HG03039 (cell line): ENCODE results near the gene EIF4E3.

Experiments
- ATAC-seq: cut with Tn5 transposase; IDR thresholded peaks from one replicate; pipeline ENCODE4 v1.9.1; 2021; ENCODE audit warnings: mild to moderate bottlenecking, moderate library complexity; ENCODE audit not compliant: unreplicated experiment

EIF4E3 gene

GRCh38 chr3:71690341-71690841 is 34.8 kb downstream of the EIF4E3 start:
- no peak for ATAC-seq

GRCh38 chr3:71689291-71689690 is 35.9 kb downstream of the EIF4E3 start:
- no peak for ATAC-seq

- ATAC-seq: no peak
Observed at GRCh38 chr3:71688121-71688520, 37.1 kb downstream of the EIF4E3 start.

- no peak for ATAC-seq
Observed at GRCh38 chr3:71685686-71686085, 39.5 kb downstream of the EIF4E3 start.

- ATAC-seq: no peak
Observed at GRCh38 chr3:71684757-71685386, 40.3 kb downstream of the EIF4E3 start.

- ATAC-seq: no peak
Observed at GRCh38 chr3:71684046-71684756, 41.0 kb downstream of the EIF4E3 start.

- no peak for ATAC-seq
Observed at GRCh38 chr3:71681224-71681668, 44.0 kb downstream of the EIF4E3 start.

GRCh38 chr3:71680603-71681002 is 44.6 kb downstream of the EIF4E3 start:
- ATAC-seq: no peak

- no peak for ATAC-seq
Observed at GRCh38 chr3:71676931-71677330, 48.3 kb downstream of the EIF4E3 start.

GRCh38 chr3:71673486-71673885 is 51.7 kb downstream of the EIF4E3 start:
- no peak for ATAC-seq

GRCh38 chr3:71672807-71673206 is 52.4 kb downstream of the EIF4E3 start:
- no peak for ATAC-seq

- ATAC-seq: no peak
Observed at GRCh38 chr3:71672340-71672739, 52.9 kb downstream of the EIF4E3 start.

GRCh38 chr3:71671216-71671845 is 53.9 kb downstream of the EIF4E3 start:
- ATAC-seq: no peak

GRCh38 chr3:71662568-71662967 is 62.6 kb downstream of the EIF4E3 start:
- ATAC-seq: no peak

GRCh38 chr3:71662056-71662455 is 63.1 kb downstream of the EIF4E3 start:
- ATAC-seq: no peak

GRCh38 chr3:71659864-71660591 is 65.2 kb downstream of the EIF4E3 start:
- ATAC-seq: no peak

GRCh38 chr3:71657831-71658530 is 67.2 kb downstream of the EIF4E3 start:
- no peak for ATAC-seq

- ATAC-seq: no peak
Observed at GRCh38 chr3:71655061-71655460, 70.1 kb downstream of the EIF4E3 start.

GRCh38 chr3:71653414-71653807 is 71.8 kb downstream of the EIF4E3 start:
- no peak for ATAC-seq

- ATAC-seq: no peak
Observed at GRCh38 chr3:71652781-71653413, 72.3 kb downstream of the EIF4E3 start.
